Measurements from ENCODE around the gene PSEN2.

DNA sequence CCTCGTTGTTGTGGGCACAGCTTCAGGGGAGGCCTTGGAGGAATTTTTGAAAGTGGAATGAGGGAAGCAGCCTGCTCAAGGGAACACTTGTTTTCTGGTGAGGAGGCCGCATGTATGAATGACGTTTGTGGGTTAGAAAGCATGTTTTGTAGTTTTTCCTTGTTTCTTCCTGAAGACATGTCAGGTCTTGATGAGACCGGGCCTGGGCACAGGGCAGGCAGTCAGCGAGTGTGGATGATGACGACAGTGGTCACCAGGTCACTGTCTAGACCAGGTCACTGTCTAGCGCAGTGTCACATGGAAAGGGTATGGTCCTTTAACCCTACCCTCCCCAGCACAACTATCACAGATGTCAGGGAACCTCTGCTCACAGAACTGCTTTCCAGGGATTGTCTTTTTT is 7.3 kb downstream of the PSEN2 start:
- TF ChIP-seq ZNF146 (CRISPR knock-in tag; IDR thresholded peaks at IDR 0.05; ENCODE audit: unreplicated experiment) (no peak), ZNF551 (CRISPR knock-in tag; IDR thresholded peaks at IDR 0.05) (no peak), DMBX1 (CRISPR knock-in tag; IDR thresholded peaks at IDR 0.05; ENCODE audit: borderline replicate concordance) (no peak)
